Transverse colon (tissue), 4 donors: Measurements from ENCODE around the gene FUT6.

ENCODE experiments used
- EP300 ChIP-seq: sonication (generic); formaldehyde crosslinking; IDR thresholded peaks from one replicate; pipeline ENCODE4 v1.6.1; 2017; ENCODE audit warnings: antibody characterized with exemption, low read depth
- POLR2A ChIP-seq: fragments of 450-650 bp; IDR thresholded peaks from one replicate; pipeline ENCODE4 v1.6.1; 2016; ENCODE audit warnings: antibody characterized with exemption, mild to moderate bottlenecking, moderate library complexity
- POLR2AphosphoS5 ChIP-seq, 3 donors: sonication (generic); formaldehyde crosslinking; IDR thresholded peaks; one replicate each; pipeline ENCODE4 v1.6.1; 2016; ENCODE audit warnings: antibody characterized with exemption in 3 of 3
- TF ChIP-seq, protein P1 (sequence below), 5 experiments: fragments of 200-600 bp in 3 of 5; fragments of 450-650 bp in 2 of 5; sonication (generic) in 3 of 5; IDR thresholded peaks; 1 replicate in 2 of 5; 2 replicates in 3 of 5; pipeline ENCODE4 v1.5.1; 2016 to 2017; ENCODE audit warnings: antibody characterized with exemption in 5 of 5, inconsistent platforms in 3 of 5, mild to moderate bottlenecking in 2 of 5, moderate library complexity in 1 of 5

DNA sequence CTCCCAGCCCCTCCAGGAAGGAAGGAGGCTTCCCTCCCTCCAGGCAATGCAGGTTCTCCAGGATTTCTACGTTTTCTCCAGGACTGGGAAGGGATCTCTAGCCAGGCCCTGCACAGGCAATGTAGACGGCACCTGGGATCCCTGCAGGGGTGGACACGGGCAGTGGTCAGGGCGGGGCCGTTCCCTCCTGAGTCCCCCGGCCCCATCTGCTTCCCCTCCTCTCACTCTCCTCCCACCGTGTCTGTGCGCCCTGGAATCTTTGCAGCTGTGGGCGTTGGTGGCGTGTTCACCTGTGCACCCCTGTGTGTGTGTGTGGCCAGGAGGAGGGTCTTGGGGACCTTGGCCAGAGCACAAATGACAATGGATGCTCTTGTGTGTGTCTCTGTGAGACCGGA, 24.7 kb downstream of the FUT6 start:
- TF ChIP-seq, protein P1, sequence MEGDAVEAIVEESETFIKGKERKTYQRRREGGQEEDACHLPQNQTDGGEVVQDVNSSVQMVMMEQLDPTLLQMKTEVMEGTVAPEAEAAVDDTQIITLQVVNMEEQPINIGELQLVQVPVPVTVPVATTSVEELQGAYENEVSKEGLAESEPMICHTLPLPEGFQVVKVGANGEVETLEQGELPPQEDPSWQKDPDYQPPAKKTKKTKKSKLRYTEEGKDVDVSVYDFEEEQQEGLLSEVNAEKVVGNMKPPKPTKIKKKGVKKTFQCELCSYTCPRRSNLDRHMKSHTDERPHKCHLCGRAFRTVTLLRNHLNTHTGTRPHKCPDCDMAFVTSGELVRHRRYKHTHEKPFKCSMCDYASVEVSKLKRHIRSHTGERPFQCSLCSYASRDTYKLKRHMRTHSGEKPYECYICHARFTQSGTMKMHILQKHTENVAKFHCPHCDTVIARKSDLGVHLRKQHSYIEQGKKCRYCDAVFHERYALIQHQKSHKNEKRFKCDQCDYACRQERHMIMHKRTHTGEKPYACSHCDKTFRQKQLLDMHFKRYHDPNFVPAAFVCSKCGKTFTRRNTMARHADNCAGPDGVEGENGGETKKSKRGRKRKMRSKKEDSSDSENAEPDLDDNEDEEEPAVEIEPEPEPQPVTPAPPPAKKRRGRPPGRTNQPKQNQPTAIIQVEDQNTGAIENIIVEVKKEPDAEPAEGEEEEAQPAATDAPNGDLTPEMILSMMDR (IDR thresholded peaks at IDR 0.05): no peak
- TF ChIP-seq POLR2A: no peak
- TF ChIP-seq POLR2AphosphoS5 (IDR thresholded peaks at IDR 0.05): no peak
- no peak for TF ChIP-seq EP300
